GM20000 (cell line): ENCODE measurements around the gene DLST.
A peak's percentile ranks its signal among the peaks of the same experiment; 100 is the strongest.
"Not testable (repeated sequence)": the region's sequence is repeated elsewhere in the genome, so short reads cannot be mapped to it uniquely, and the experiment has no call there.

Experiments used
- DNase-seq: peaks from one replicate; pipeline ENCODE4 v3.0.0; 2012; ENCODE audit warnings: low spot score
- CTCF ChIP-seq: IDR thresholded peaks from 2 replicates; pipeline ENCODE4 v1.5.1; 2012; ENCODE audit warnings: mild to moderate bottlenecking, control low read depth; ENCODE audit errors: extremely low read depth, missing control alignments

The DLST gene

GRCh38 chr14:74922752-74923401, 41.2 kb downstream of the DLST start, which contains the start of gene RPS6KL1:
TSS of gene RPS6KL1 (minus strand) at chr14:74923260. CDS start at chr14:74921541, 1,719 bp downstream.
- TF ChIP-seq CTCF: no peak
- peak; percentile 94 for DNase-seq

- no peak for TF ChIP-seq CTCF
- DNase-seq: no peak
Observed at GRCh38 chr14:74924061-74924460, 42.3 kb downstream of the DLST start.

GRCh38 chr14:74927225-74927624, 45.5 kb downstream of the DLST start:
- no peak for TF ChIP-seq CTCF
- no peak for DNase-seq

GRCh38 chr14:74929242-74929641, 47.5 kb downstream of the DLST start:
- no peak for TF ChIP-seq CTCF

GRCh38 chr14:74931744-74932143, 50.0 kb downstream of the DLST start:
- DNase-seq: not testable (repeated sequence)

More at GRCh38 chr14:74929242-74929641, 47.5 kb downstream of the DLST start:
- no peak for DNase-seq

GRCh38 chr14:74932401-74932901, 50.7 kb downstream of the DLST start:
- no peak for DNase-seq

GRCh38 chr14:74932936-74933335, 51.2 kb downstream of the DLST start:
- DNase-seq: not testable (repeated sequence)

More at GRCh38 chr14:74932401-74932901, 50.7 kb downstream of the DLST start:
- no peak for TF ChIP-seq CTCF

- DNase-seq: no peak
- TF ChIP-seq CTCF: no peak
Observed at GRCh38 chr14:74934041-74934440, 52.3 kb downstream of the DLST start.
